ENCODE data around the gene ZNF428. TPM values are rescaled to one million over a fixed set of nuclear protein-coding genes. Genes with fewer than 3 reads are reported as not detected.

ZNF428 gene
- total and polyA plus RNA-seq, 2 donors (not counting 1 experiment from before 2014, with no cell fraction given): 17.2 to 43.9 TPM

DNA sequence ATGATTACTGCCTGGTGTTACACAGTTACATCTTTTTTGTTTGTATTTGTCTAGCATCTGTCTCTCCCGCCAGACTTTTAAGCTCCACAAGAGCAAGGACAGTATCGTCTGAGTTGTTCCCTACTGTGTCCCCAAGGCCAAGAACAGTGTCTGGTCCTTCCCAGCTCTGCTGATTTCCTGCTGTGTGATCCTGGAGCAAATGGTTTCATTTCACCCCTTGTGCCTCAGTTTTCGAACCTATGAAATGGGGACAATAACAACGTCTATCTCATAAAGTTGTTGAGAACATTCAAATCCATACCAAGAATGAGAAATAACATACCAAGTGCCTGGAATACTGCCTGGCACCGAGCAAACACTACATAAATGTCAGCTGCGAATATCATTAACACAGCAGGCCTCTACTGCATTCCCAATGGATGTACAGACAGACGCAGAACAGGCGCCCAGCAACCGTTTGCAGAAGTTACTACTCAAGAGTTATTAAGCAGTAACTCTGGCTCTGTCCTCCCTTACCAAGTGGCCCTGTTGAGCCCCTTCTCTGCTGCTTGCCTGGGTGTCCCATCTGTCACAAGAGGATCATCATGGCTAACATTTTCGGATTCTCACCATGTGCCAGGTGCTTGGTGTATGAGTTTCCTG, 55.5 kb downstream of the ZNF428 start:
- no peak overlapping the region for H3K27ac ChIP-seq (ENCODE audit: insufficient read depth, low read length)
- no peaks in the 10 kb centered on the region for H4K20me1 ChIP-seq (ENCODE audit: control insufficient read depth, extremely low read depth, insufficient read depth, low read length)
- no peaks in the 10 kb centered on the region for H3K27me3 ChIP-seq (ENCODE audit: control insufficient read depth, insufficient read depth, low read length)
- H3K36me3 ChIP-seq (ENCODE audit: control insufficient read depth, insufficient read depth, low read length): peaks cover 6% of the 10 kb centered on the region
- TF ChIP-seq EZH2 (IDR thresholded peaks at IDR 0.05; ENCODE audit: low read length, missing control alignments): no peak
- no peaks in the 10 kb centered on the region for H3K9me3 ChIP-seq (ENCODE audit: control insufficient read depth, insufficient read depth, low read depth, low read length)
- no peaks in the 10 kb centered on the region for H3K79me2 ChIP-seq (ENCODE audit: control insufficient read depth, insufficient read depth, low read length)
- H3K4me1 ChIP-seq (ENCODE audit: control insufficient read depth, extremely low read depth, insufficient read depth, low read length): peaks cover 4% of the 10 kb centered on the region
- H3K4me3 ChIP-seq (replicated peaks in 1 of 4; ENCODE audit: control extremely low read depth in 1 of 4, insufficient read depth in 1 of 4, low read depth in 3 of 4, low read length in 4 of 4): no peak overlapping the region
- DNase-seq (ENCODE audit: low read depth in 2 of 2): no peak
- H3K4me2 ChIP-seq (ENCODE audit: extremely low read depth, insufficient read depth, low read length): no peak overlapping the region
- H3K9ac ChIP-seq (ENCODE audit: insufficient read depth, low read length): no peak overlapping the region
- H2AFZ ChIP-seq (ENCODE audit: low read length): no peak overlapping the region

DNA sequence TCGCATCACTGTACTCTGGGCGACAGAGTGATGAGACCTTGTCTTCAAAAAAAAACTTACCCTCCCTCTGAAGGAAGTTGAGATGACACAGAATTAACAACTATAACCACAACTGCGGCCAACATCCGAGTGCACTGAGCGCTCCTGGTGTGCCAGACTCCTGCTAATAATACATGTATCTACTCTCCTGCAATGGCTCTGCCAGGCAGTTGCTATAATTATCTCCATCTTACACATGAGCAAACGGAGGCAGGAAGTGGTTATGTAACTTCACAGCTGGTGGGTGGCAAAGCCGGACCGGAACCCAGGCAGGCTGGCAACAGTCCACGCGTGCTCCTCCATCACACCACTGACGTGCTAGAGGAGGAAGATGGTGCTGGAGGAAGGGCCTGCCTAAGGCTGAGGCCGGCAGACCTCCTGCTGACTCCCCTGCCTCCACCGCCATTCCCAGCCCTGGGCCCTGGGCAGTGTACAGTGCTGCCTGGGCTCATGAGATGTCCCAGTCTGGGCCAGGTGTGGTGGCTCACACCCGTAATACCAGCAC, 56.7 kb downstream of the ZNF428 start:
- no peaks in the 10 kb centered on the region for H3K9me3 ChIP-seq (ENCODE audit: control insufficient read depth, insufficient read depth, low read depth, low read length)
- no peak overlapping the region for H3K4me3 ChIP-seq (replicated peaks in 1 of 4; ENCODE audit: control extremely low read depth in 1 of 4, insufficient read depth in 1 of 4, low read depth in 3 of 4, low read length in 4 of 4)
- H3K9ac ChIP-seq (ENCODE audit: insufficient read depth, low read length): no peak overlapping the region
- no peaks in the 10 kb centered on the region for H4K20me1 ChIP-seq (ENCODE audit: control insufficient read depth, extremely low read depth, insufficient read depth, low read length)
- DNase-seq (ENCODE audit: low read depth in 2 of 2): peak; percentile 42 to 92
- TF ChIP-seq, protein P1, sequence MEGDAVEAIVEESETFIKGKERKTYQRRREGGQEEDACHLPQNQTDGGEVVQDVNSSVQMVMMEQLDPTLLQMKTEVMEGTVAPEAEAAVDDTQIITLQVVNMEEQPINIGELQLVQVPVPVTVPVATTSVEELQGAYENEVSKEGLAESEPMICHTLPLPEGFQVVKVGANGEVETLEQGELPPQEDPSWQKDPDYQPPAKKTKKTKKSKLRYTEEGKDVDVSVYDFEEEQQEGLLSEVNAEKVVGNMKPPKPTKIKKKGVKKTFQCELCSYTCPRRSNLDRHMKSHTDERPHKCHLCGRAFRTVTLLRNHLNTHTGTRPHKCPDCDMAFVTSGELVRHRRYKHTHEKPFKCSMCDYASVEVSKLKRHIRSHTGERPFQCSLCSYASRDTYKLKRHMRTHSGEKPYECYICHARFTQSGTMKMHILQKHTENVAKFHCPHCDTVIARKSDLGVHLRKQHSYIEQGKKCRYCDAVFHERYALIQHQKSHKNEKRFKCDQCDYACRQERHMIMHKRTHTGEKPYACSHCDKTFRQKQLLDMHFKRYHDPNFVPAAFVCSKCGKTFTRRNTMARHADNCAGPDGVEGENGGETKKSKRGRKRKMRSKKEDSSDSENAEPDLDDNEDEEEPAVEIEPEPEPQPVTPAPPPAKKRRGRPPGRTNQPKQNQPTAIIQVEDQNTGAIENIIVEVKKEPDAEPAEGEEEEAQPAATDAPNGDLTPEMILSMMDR (conservative IDR thresholded peaks at IDR 0.05 in 1 of 2, IDR thresholded peaks at IDR 0.05 in 1 of 2; ENCODE audit: low read depth in 1 of 2, low read length in 2 of 2): no peak
- no peak for TF ChIP-seq EZH2 (IDR thresholded peaks at IDR 0.05; ENCODE audit: low read length, missing control alignments)
- H3K4me2 ChIP-seq (ENCODE audit: extremely low read depth, insufficient read depth, low read length): no peak overlapping the region
- H3K27me3 ChIP-seq (ENCODE audit: control insufficient read depth, insufficient read depth, low read length): no peaks in the 10 kb centered on the region
- peak overlapping the region; percentile 30 for H3K27ac ChIP-seq (ENCODE audit: insufficient read depth, low read length)
- H3K79me2 ChIP-seq (ENCODE audit: control insufficient read depth, insufficient read depth, low read length): no peaks in the 10 kb centered on the region
- H3K36me3 ChIP-seq (ENCODE audit: control insufficient read depth, insufficient read depth, low read length): peaks cover 6% of the 10 kb centered on the region
- H2AFZ ChIP-seq (ENCODE audit: low read length): no peak overlapping the region
- peaks cover 8% of the 10 kb centered on the region for H3K4me1 ChIP-seq (ENCODE audit: control insufficient read depth, extremely low read depth, insufficient read depth, low read length)

DNA sequence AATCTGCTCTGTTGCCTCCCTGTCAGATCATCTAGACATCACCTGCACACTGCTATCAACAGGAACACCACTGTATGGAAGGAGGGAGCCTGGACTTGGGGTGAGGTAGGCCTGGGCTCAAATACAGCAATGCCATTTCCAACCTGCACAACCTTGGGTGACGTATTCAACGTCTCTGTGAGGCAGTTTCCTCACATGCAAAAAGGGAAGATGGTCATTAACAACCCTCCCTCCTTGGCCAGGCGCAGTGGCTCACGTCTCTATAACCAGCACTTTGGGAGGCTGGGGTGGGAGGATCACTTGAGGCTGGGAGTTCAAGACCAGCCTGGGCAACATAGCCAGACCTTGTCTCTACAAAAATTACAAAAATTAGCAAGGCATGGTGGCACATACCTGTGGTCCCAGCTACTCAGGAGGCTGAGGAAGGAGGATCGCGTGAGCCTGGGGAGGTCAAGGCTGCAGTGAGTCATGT, 57.2 kb downstream of the ZNF428 start:
- TF ChIP-seq, protein P1 (conservative IDR thresholded peaks at IDR 0.05 in 1 of 2, IDR thresholded peaks at IDR 0.05 in 1 of 2; ENCODE audit: low read depth in 1 of 2, low read length in 2 of 2): no peak
- no peak for TF ChIP-seq EZH2 (IDR thresholded peaks at IDR 0.05; ENCODE audit: low read length, missing control alignments)
- no peaks in the 10 kb centered on the region for H3K27me3 ChIP-seq (ENCODE audit: control insufficient read depth, insufficient read depth, low read length)
- H2AFZ ChIP-seq (ENCODE audit: low read length): no peak overlapping the region
- H4K20me1 ChIP-seq (ENCODE audit: control insufficient read depth, extremely low read depth, insufficient read depth, low read length): no peaks in the 10 kb centered on the region
- H3K9me3 ChIP-seq (ENCODE audit: control insufficient read depth, insufficient read depth, low read depth, low read length): no peaks in the 10 kb centered on the region
- H3K4me2 ChIP-seq (ENCODE audit: extremely low read depth, insufficient read depth, low read length): no peak overlapping the region
- no peak overlapping the region for H3K4me3 ChIP-seq (replicated peaks in 1 of 4; ENCODE audit: control extremely low read depth in 1 of 4, insufficient read depth in 1 of 4, low read depth in 3 of 4, low read length in 4 of 4)
- H3K4me1 ChIP-seq (ENCODE audit: control insufficient read depth, extremely low read depth, insufficient read depth, low read length): peaks cover 12% of the 10 kb centered on the region
- DNase-seq (ENCODE audit: low read depth in 2 of 2): no peak
- H3K9ac ChIP-seq (ENCODE audit: insufficient read depth, low read length): no peak overlapping the region
- H3K27ac ChIP-seq (ENCODE audit: insufficient read depth, low read length): peak overlapping the region; percentile 15
- no peaks in the 10 kb centered on the region for H3K79me2 ChIP-seq (ENCODE audit: control insufficient read depth, insufficient read depth, low read length)
- peaks cover 6% of the 10 kb centered on the region for H3K36me3 ChIP-seq (ENCODE audit: control insufficient read depth, insufficient read depth, low read length)
